Measurements from ENCODE around the gene RBSN.

The RBSN gene

DNA sequence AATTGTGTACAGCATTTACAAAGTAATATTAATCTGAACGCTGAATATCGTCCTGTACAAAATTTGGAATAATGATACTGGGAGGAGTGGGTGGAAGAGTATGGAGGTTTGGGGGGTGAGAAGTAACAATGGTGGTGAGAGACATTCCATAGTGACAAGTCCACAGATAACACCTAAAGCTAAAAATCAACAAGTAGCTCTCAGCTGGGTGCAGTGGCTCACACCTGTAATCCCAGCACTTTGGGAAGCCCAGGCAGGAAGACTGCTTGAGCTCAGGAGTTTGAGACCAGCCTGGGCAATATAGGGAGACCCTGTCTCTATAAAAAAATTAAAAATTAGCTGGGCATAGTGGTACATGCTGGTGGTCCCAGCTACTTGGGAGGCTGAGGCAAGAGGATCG lies 38.9 kb downstream of the RBSN start:
- no peak for DNase-seq

DNA sequence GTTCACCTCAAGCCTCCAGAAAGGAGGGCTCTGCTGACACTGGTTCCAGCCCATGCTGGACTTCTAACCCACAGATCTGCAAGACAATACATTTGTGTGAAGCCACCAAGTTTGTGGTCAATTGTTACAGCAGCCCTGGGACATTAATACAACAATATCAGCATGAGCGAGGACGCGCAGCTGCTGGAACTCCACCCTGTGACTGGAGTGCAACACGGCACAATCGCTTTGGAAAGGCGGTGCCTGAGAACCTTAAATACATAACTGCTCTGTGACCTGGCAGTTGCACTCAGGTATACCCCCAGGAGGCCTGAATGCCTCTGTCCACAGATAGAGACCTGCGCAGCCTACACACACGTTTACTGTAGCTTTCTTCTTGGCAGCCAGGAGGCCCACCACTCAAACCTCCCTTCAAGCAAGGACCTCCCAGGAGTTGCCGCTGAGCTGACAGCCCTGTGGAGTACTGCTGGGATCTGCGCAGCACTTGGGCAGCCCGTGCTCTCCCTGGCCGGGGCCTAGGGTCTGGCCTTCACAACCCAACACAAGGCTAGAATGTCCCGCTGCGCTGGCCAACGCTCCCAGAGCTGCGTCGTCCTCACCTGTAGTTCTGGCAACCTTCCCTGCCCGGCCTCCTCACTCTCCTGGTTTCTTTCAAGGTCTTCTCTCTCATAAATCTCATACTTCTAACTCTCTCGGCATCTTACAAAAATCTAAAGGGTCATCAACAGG lies 42.1 kb downstream of the RBSN start:
- no peak for DNase-seq

DNA sequence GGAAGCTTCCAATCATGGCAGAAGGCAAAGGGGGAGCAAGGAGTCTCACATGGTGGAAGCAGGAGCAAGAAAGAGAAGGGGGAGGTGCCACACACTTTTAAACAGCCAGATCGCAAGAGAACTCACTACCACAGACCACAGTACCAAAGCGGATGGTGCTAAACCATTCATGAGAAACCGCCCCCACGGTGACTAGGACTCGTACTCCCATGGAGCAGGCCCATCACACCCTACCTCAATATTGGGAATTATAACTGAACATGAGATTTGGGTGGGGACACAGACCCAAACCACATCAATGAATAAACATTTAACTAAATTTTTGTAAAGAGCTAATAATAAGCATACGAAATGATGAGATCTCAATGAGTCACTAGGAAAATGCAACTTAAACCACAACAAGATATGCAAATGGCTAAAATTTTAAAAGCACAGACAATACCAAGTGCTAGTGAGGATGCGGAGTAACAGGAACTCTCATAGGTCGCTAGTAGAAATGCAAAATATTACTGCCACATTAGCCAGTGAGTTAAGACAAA lies 43.9 kb downstream of the RBSN start:
- DNase-seq: no peak

DNA sequence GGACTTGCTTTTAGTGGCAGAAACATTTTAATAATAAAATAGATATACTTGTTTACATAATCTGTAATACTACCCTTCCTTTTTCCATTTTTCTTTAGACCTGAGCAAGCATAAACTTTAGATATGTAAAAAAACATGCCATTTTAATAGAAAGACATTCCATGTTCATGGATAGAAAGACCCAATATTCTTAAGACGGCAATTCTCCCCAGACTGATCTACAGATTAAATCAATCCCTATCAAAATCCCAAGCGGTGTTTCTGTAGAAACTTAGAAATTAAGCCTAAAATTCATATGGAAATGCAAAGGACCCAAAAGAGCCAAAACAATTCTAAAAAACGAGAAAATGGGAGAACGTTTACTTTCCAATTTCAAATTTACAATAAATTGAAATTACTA lies 45.4 kb downstream of the RBSN start:
- no peak for DNase-seq

DNA sequence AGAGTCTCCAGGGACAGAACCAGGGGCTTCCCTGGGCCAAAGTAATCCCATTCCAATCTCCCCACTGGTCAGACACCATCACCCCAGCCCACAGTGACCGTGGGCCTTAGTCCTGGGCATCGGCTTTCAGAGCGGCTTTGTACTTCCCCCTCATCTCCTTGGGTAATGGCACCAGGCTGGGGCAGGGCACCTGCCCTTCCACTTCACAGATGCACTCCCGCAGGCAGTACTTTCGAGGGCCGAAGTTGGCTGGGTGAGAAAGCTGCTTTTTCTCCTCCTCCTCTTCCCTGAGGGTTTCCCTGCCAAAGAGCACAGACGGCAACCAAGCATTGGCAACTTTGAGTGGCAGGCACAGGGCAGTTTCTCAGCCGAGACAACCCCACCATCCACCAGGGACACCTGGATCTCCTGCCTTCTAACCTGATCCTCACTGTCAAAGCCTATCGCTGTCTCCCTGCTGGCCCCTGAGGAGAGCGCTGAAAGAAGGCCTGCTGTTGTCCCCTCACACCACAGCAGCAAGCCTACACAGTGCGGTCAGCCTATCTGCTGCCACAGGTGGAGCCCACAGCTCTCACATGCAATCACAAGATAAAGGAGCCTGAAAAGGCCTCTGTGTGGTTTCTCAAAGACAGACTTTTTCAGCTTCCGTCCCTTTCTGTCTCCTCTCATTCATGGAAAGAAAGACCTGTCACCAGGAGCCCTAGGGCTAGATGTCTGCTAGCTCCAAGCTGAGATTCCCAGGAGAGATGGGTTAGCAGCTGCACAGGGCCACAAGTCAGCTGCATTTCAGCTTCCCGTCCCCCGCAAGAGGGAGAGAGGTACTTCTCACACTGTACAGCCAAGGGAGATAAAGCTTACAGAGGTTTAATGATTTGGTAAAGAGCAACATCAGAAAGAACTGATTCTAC lies 46.4 kb downstream of the RBSN start:
- DNase-seq: no peak

DNA sequence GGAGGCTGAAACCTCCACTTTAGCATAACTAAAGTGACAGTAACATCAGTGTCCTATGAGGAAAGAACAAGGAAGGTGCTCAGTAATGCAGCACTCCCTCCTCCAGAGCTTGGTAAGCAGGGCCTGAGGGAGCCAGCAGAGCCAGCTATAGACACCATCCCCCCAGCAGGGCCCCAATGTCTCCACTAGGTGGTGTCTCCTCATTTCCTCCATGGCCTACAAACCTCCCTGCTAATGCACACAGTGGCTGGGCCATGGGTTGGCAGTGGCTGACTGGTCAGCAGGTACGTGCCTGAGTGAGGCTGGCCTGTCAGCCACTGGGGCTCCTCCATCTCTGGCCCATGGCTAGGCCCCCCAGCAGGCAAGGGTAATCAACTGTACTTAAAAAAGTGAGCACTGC lies 47.4 kb downstream of the RBSN start:
- peak in 7 of 51 donors; percentile 5 to 18 (median 14) for DNase-seq

DNA sequence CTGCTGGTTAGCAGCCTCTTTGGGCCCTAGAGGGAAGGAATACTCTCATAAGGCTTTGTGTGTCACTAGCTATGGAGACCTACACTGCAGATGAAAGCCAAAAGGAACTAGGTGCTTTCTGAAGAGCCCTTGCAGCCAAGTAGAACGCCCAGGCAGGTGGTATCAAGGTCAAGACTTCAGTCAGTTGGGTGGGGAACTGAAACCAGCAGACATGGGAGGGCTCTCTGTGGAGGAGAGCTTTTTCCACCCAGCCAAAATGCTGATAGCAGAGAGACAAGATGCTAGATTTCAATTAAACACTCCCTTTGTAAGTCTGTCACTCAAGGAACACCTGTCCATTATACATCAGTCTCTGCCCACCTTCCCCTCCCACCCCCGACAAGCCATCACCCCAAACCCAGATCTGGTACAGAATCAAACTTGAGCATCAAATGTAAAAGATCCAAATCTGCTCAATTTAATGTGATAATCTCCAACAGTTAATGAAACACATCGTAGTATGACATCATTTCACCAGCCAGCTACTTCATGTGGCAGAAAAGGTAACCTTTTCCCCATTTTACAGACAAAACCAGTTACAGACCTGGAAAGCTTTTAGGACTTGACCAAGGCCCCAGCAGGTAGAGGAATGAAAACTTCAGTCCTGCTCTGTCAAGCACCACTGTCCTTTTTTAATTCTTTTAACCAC lies 48.4 kb downstream of the RBSN start:
- no peak for DNase-seq

DNA sequence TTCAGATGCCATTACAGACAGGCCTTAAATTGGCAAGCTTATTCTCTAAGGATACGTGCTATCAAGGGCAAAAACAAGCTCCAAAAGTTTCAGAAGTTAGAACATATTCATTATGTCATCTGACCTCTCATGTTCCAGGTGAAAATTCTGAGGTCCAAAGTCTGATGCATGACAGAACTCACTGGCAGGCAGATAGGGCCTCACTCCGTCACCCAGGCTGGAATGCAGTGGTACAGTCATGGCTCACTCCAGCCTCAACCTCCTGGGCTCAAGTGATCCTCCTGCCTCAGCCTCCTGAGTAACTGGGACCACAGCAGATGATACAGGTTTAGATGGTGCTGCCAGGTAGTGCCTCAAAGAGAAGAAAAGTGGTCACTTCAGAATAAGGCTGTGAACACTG lies 49.4 kb downstream of the RBSN start:
- DNase-seq: no peak

DNA sequence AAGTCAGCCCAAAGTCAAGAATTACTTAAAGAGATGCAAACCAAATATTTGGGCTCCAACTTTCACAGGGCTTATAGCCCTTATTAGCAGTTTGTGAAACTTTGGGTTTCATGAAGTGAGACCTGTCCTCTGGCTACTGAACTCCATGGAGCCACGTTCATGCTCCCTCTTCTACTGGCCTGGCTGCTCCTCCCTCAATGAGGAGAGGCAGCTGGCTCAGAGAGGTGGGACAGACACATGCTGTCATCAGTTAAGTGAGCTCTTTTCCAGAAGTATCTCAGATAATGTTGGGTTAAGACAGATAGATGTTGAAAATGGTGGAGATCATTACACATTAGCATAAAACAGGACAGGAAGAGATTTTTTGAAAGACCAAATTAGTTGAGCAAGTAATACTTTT lies 53.3 kb downstream of the RBSN start:
- no peak for DNase-seq

DNA sequence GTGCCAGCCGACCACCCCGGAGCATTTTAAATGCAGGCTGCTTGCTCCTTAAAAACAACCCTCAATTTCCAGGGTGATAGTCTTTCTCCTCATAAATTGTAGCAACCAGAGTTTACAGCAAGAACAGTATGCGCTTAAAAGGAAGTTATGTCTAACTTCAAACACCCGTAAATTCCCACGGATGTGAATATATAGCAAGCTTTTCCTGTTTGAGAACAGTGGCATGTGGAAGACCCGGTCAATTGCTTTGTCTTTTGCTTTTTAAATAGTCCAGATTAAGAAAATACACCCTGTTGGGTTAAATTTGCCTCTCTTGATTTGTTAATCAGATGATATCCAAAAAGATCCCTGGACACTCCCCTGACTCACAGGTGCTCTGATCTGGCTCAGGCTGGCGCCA lies 54.6 kb downstream of the RBSN start:
- no peak for DNase-seq

DNA sequence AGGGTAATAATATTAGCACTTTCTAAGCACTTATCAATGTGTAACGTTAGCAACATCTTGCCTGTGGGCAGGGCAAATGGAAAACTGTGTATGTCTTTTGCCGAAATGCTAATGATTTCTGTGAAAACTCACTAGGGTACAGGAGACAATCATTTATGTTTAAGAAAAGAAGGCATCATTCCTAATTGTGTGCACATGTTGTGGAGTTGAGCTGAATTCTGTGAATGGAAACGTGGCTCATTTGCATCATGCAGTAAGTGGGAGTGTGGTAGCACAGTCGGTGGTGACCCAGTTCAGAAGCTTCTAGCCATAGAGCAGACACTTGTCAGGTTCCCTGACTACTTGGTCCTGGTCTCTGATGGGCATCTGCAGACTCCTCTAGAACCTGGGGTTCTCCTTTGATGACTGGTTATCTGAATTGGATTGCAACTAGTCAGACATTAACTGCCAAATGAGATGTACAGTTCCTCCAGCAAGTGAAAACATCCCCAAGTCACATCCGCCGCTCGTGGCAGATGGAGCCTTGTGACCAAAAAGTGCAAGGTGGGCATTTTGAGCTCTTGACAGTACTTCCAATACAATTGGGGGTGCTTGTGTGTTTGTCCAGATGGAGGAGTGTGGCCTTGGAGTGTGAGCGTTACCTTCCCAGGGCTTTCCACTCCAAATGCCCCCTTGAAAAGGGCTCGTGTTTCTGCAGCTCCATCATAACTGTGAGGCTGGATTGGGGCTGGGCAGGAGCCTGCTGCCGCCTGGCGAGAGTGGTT lies 55.4 kb downstream of the RBSN start:
- no peak for DNase-seq

DNA sequence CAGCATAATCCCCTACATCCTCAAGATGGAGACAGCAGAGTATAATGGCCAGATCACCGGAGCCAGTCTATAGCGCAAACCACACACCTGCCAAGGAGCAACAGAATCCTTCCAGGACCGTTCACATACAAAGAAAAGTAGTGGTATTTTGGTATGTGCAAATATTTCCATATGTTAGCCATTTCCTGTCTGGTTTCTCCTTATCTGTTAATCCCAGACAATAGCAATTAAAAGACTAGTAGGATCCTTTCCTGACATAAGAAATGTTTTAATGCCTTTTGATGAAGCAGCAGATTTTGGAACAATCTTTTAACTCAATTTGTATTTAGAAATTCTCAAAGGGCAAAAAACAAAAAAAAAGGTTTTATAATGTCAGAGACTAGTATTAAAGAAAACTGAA lies 56.0 kb downstream of the RBSN start:
- no peak for DNase-seq

DNA sequence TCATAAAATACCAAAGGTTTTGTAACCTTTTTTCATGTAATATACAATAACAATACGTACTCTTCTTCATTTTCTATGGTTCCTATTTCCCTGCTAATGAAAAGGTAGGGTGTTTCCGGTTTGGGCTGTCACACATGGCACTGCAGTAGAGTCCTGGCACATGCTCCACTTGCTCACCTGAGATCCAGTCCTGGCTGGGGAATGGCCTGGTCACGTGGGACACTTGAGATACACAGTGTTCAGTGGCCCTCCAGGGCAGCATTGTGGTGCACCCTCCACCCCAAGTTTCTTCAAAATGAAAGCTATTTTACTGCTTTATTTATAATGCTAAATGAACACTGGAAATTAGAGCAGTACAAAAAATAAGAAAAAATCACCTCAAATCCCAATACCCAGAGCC lies 57.0 kb downstream of the RBSN start:
- DNase-seq: no peak

DNA sequence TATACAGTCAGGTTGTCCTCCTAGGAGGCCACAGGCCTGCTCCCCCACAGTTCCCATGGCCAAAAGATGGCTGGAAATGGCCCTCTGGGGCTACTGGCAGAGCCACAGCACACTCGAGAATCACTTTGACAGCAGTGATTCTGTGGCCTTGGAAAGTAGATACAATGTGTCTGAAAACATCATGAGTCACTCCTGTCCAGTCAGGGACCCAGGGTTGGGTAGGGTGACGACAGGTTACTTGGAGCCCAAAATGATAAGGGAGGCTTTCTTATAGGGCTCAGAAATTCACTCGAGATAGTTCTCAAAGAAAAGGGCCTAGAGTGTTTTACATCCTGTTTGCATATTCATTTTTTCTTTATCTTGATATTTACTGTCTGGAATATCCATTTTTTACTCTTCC lies 58.1 kb downstream of the RBSN start:
- DNase-seq: no peak

DNA sequence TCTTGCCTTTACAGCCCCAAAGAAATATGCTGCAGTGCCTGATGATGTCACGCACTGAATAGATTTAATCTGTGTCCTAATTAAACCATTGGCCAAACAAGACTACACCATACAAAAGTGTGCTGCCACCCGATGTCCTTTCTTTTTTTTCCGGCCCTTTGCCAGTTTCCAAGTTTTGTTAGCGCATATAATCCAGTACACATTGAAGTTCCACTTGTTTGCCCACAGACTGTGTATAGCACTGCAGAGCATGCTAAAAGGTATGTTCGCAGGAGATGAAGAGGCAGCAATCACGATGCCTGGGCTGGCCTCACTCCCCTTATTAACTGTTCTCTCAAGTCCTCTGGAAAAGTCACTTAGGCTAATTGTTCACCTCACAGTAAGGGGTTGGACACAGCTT lies 60.6 kb downstream of the RBSN start:
- DNase-seq: no peak

DNA sequence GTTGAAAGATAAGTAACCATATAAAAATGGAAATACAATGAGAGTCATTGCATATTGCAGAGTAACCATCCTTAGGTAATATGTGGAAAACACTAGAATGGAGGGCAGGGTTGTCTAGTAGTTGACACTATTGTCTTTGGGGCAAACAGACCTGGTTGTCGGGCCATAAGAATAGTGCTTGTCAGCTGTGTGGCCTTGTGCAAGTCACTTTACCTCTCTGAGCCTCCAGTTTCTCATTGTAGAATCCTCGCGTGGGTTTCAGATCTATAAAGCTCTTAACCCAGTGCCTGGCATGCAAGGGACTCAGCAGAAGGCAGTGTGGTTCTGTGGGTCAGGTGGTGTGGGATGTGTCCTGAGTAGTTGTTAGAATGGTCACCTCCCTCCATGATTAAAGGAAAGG lies 65.8 kb downstream of the RBSN start:
- DNase-seq: no peak

DNA sequence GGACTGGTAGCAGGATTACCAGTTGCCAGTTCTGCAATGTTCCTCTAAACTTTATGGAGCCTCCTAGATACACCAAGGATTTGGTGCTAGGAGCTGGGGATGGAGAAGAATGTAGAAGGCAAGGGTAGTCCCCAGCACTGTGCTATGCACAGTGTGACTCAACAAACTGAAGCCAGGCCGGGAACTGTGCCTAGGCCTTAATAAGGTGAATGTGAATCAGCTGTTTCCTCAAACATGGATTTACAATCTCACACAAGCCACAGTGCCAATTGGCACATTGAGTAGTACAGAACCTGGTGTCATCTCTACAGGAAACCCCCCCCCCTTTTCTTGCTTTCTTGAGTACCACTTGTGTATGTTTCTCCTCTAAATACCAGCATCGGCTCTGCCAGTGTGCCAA lies 66.3 kb downstream of the RBSN start:
- DNase-seq: no peak

DNA sequence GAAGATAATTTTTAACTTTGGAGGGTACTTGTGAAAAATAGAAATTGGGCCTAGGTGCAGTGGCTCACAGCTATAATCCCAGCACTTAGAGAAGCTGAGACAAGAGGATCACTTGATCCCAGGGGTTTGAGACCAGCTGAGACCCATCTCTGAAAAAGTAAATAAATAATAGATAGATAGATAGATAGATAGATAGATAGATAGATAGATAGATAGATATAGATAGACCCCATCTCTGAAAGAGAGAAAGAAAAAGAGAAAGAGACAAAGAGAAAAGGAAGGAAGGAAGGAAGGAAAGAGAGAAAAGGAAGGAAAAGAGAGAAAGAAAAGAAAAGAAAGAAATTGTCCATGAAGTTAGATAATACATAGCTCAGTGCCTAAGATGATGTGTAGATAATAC lies 69.3 kb downstream of the RBSN start:
- DNase-seq: no peak

DNA sequence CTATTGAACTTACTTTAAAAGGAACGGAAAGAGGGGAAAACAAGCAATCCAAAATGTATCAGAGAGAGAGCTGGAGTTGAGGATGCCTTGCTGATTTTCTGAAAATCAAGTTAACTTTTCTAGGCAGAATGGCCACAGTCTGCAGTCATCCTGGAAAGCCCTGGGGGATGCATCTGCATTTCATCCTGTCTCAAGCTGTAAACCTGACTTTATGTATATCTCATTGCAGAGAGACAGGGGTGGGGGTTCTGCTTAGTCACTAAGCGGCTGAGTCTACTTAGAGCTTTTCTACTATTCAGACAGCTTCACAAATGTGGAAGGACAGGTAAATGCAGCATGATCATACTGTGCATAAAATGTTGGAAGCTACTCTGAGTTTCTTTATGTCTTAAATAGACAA lies 75.2 kb downstream of the RBSN start:
- no peak for DNase-seq

DNA sequence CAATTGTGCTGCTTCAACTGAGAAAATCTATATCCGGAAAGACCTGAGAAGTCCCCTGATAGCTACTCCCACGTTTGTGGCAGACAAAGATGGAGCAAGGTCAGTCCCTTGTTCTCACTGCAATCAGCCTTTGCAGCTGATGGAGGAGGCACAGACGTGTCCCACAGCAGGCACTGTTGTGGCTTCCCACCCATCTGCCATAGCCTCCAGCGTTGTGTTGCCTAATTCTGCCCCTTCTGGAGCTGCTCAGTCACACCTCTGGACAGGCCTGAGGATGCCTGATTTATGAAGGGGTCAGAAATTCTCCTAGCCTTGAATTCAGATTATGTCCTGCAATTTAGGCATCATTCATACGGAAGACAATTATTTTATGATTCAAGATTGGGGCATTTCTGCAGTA lies 75.7 kb downstream of the RBSN start:
- no peak for DNase-seq
